K562 (cell line): ENCODE results near the gene TM4SF18. TPM values are rescaled to one million over a fixed set of nuclear protein-coding genes. Genes with fewer than 3 reads are reported as not detected.

Experiments
- C11orf30 ChIP-seq: fragments of 450-650 bp; IDR thresholded peaks from 2 replicates; pipeline ENCODE4 v1.6.1; 2016; ENCODE audit warnings: low read depth, mild to moderate bottlenecking
- HNRNPL ChIP-seq: fragments of 200-400 bp; formaldehyde crosslinking; IDR thresholded peaks from 2 replicates; pipeline ENCODE4 v1.6.1; 2017; ENCODE audit warnings: low read depth, mild to moderate bottlenecking, low read length
- MEF2A ChIP-seq: IDR thresholded peaks from 2 replicates; pipeline ENCODE4 v1.6.1; 2011; ENCODE audit warnings: low read depth, mild to moderate bottlenecking, low read length, moderate library complexity; ENCODE audit not compliant: control insufficient read depth
- MTA2 ChIP-seq: fragments of 450-650 bp; IDR thresholded peaks from 2 replicates; pipeline ENCODE4 v1.6.1; 2016; ENCODE audit warnings: low read depth
- NCOA4 ChIP-seq: fragments of 450-650 bp; IDR thresholded peaks from 2 replicates; pipeline ENCODE4 v1.6.1; 2018; ENCODE audit warnings: mild to moderate bottlenecking; ENCODE audit not compliant: partially characterized antibody
- TAF1 ChIP-seq: IDR thresholded peaks from 2 replicates; pipeline ENCODE4 v1.6.1; 2011; ENCODE audit warnings: mild to moderate bottlenecking, low read length, moderate library complexity; ENCODE audit not compliant: insufficient read depth, control insufficient read depth, severe bottlenecking; ENCODE audit errors: extremely low read depth
- WHSC1 ChIP-seq: IDR thresholded peaks from one replicate; pipeline ENCODE4 v1.6.1; 2012; ENCODE audit warnings: low read length, control low read depth, inconsistent platforms
- ZBTB7A ChIP-seq: IDR thresholded peaks from 2 replicates; pipeline ENCODE4 v1.6.1; 2011; ENCODE audit warnings: low read depth, mild to moderate bottlenecking, low read length, moderate library complexity, borderline replicate concordance; ENCODE audit not compliant: control insufficient read depth
- polyA plus RNA-seq, 8 experiments: library from polyadenylated mRNA; depleted of rRNA in 4 of 8; stranded (reverse) in 5 of 8; unstranded in 3 of 8; fragments of >200 nt; fragmentation: Nextera tagmentation in 2 of 8; fragmentation: Illumina TruSeq in 1 of 8; extraction: Ambion mirVana in 2 of 8; extraction: Trizol in 1 of 8; gene quantifications; 2 replicates each; pipeline versions ENCODE4 v1.2.1 to v1.2.3, GENCODE V29; 2011 to 2014; ENCODE audit warnings: inconsistent platforms in 1 of 8, missing spikeins in 1 of 8
- total RNA-seq, 7 experiments: library from RNA; depleted of rRNA in 6 of 7; stranded (reverse); fragments of >200 nt in 6 of 7; fragmentation: Illumina TruSeq in 2 of 7; extraction: Trizol in 2 of 7; gene quantifications; 2 replicates each; pipeline versions ENCODE4 v1.2.1 to v1.2.3, GENCODE V29; 2011 to 2021; ENCODE audit warnings: low replicate concordance in 1 of 7
- TF ChIP-seq, protein P1 (sequence below): fragments of 450-650 bp; formaldehyde crosslinking; IDR thresholded peaks from 2 replicates; pipeline ENCODE4 v1.4.0; 2020; ENCODE audit warnings: mild to moderate bottlenecking, moderate library complexity
- TF ChIP-seq, protein P2 (sequence below): fragments of 250-450 bp; sonication (Bioruptor Pico); IDR thresholded peaks from 2 replicates; pipeline ENCODE4 v1.5.0; 2021; ENCODE audit warnings: mild to moderate bottlenecking, borderline replicate concordance
- TF ChIP-seq, protein P3 (sequence below): sonication (generic); formaldehyde crosslinking; IDR thresholded peaks from 2 replicates; pipeline ENCODE4 v1.8.0; 2022; ENCODE audit warnings: mild to moderate bottlenecking, low read depth, missing genetic modification reagents

Gene TM4SF18
- total and polyA plus RNA-seq, 9 of the 15 experiments (the other 6 are each of a cell fraction or from before 2014, with no cell fraction given): not detected

DNA sequence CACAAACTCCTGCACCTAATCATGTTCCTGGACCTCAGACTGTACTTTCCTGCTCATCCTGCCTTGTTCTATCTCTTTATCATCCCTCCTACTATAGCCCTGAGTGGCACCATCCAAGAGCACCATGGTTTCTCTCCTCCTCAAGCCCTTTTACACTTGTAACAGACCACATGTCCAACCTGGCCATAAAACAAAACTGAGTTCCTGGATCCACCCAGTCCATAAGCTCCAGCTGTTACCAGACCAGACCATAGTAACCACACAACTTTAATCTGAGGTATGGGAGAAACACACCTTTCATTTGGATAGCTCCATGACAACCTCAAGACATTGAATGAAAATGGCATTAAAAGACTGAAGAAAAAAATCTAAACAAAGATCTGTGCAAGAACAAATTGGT, 9.1 kb downstream of the TM4SF18 start (continued):
- TF ChIP-seq, protein P1, sequence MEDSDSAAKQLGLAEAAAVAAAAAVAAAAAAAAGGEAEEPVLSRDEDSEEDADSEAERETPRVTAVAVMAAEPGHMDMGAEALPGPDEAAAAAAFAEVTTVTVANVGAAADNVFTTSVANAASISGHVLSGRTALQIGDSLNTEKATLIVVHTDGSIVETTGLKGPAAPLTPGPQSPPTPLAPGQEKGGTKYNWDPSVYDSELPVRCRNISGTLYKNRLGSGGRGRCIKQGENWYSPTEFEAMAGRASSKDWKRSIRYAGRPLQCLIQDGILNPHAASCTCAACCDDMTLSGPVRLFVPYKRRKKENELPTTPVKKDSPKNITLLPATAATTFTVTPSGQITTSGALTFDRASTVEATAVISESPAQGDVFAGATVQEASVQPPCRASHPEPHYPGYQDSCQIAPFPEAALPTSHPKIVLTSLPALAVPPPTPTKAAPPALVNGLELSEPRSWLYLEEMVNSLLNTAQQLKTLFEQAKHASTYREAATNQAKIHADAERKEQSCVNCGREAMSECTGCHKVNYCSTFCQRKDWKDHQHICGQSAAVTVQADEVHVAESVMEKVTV (CRISPR knock-in tag): no peak
- no peak for TF ChIP-seq MTA2
- TF ChIP-seq HNRNPL: no peak
- TF ChIP-seq WHSC1: no peak
- TF ChIP-seq MEF2A: no peak
- no peak for TF ChIP-seq TAF1
- no peak for TF ChIP-seq ZBTB7A
- no peak for TF ChIP-seq C11orf30
- TF ChIP-seq, protein P2, sequence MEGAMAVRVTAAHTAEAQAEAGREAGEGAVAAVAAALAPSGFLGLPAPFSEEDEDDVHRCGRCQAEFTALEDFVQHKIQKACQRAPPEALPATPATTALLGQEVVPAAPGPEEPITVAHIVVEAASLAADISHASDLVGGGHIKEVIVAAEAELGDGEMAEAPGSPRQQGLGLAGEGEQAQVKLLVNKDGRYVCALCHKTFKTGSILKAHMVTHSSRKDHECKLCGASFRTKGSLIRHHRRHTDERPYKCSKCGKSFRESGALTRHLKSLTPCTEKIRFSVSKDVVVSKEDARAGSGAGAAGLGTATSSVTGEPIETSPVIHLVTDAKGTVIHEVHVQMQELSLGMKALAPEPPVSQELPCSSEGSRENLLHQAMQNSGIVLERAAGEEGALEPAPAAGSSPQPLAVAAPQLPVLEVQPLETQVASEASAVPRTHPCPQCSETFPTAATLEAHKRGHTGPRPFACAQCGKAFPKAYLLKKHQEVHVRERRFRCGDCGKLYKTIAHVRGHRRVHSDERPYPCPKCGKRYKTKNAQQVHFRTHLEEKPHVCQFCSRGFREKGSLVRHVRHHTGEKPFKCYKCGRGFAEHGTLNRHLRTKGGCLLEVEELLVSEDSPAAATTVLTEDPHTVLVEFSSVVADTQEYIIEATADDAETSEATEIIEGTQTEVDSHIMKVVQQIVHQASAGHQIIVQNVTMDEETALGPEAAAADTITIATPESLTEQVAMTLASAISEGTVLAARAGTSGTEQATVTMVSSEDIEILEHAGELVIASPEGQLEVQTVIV: no peak
- TF ChIP-seq, protein P3, sequence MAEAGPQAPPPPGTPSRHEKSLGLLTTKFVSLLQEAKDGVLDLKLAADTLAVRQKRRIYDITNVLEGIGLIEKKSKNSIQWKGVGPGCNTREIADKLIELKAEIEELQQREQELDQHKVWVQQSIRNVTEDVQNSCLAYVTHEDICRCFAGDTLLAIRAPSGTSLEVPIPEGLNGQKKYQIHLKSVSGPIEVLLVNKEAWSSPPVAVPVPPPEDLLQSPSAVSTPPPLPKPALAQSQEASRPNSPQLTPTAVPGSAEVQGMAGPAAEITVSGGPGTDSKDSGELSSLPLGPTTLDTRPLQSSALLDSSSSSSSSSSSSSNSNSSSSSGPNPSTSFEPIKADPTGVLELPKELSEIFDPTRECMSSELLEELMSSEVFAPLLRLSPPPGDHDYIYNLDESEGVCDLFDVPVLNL (CRISPR knock-in tag): no peak
- TF ChIP-seq NCOA4: no peak
